Retinal pigment epithelial cell (primary cell): ENCODE measurements around the gene SULT1C4.

Experiments used
- DNase-seq: peaks from one replicate; pipeline ENCODE4 v3.0.0-alpha.2; 2010; ENCODE audit warnings: low read depth
- H3K4me3 ChIP-seq: 2 replicates; pipeline ENCODE4 v1.5.1; 2011; ENCODE audit warnings: mild to moderate bottlenecking, low read length, control low read depth, moderate library complexity
- CTCF ChIP-seq: conservative IDR thresholded peaks from 2 replicates; pipeline ENCODE4 v1.5.1; 2011; ENCODE audit warnings: low read depth, low read length, control low read depth, inconsistent platforms

SULT1C4 gene

GRCh38 chr2:108401800-108402199, 24.0 kb downstream of the SULT1C4 start:
- no peak overlapping the region for H3K4me3 ChIP-seq
- TF ChIP-seq CTCF: no peak
- no peak for DNase-seq

GRCh38 chr2:108403494-108403893, 25.7 kb downstream of the SULT1C4 start:
- no peak overlapping the region for H3K4me3 ChIP-seq
- no peak for DNase-seq
- TF ChIP-seq CTCF: no peak

- H3K4me3 ChIP-seq: no peak overlapping the region
- no peak for DNase-seq
- no peak for TF ChIP-seq CTCF
Observed at GRCh38 chr2:108404784-108405397, 27.1 kb downstream of the SULT1C4 start.

GRCh38 chr2:108407864-108408729, 30.3 kb downstream of the SULT1C4 start:
- no peak overlapping the region for H3K4me3 ChIP-seq
- TF ChIP-seq CTCF: no peak
- DNase-seq: no peak

GRCh38 chr2:108409768-108410167, 32.0 kb downstream of the SULT1C4 start:
- no peak overlapping the region for H3K4me3 ChIP-seq
- no peak for DNase-seq
- TF ChIP-seq CTCF: no peak

GRCh38 chr2:108412995-108413710, 35.4 kb downstream of the SULT1C4 start:
- DNase-seq: no peak
- H3K4me3 ChIP-seq: no peak overlapping the region
- no peak for TF ChIP-seq CTCF
